Activated CD8-positive, alpha-beta memory T cell treated with anti-CD3 and anti-CD28 coated beads for 1 hour (primary cell): ENCODE measurements around the gene PFDN1.
"Not testable (repeated sequence)": the region's sequence is repeated elsewhere in the genome, so short reads cannot be mapped to it uniquely, and the experiment has no call there.

Source experiments
- DNase-seq, 2 donors: peaks; one replicate each; pipeline ENCODE4 v3.0.0-alpha.2; 2020; ENCODE audit warnings: low read depth in 1 of 2; ENCODE audit errors: extremely low read depth in 1 of 2

PFDN1 gene, protein sequence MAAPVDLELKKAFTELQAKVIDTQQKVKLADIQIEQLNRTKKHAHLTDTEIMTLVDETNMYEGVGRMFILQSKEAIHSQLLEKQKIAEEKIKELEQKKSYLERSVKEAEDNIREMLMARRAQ

DNA sequence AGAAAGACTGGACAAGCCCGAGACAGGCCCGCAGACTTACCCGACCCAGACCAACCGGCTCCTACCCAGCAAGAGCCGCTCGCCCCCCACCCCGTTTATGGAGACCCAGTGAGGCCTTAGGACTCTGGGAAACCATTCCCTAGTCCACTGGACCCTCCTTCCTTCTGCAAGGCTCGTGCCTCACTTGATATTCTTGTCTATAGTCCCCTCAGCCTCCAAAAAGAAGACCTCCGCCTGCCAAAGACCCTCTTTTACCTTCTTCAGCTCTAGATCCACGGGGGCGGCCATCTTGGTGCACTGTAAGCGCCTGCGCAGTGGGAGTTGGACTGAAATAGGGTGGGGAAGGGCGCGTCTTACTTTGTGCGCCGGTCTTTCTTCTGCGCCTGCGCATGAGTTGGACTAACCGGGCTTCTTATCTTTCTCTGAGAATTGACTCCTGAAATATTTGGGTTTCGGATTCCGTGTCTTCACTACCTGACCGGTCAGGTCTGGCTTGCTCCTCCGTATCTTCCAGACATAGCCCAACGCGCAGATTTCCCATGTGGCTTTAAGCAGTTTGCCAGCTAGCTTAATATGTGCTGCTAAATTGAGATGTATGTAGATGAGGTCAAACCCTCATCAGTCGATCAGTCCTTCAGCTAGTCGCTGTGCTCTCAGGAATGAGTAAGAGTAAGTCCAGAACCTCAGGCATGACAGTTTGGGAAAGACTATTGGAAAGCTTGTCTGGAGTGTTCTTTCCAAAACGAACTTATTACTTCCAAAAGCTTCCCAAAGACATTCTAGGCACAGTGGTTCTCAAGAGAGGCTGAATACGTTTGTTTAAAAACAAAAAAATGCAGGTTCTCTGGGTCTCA is at the start of gene PFDN1:
Gene PFDN1 (minus strand): TSS at position 316 of the 854 bp plus-strand sequence. CDS start 28 bp downstream, at position 288.
- DNase-seq: peak; percentile 81 to 88

DNA sequence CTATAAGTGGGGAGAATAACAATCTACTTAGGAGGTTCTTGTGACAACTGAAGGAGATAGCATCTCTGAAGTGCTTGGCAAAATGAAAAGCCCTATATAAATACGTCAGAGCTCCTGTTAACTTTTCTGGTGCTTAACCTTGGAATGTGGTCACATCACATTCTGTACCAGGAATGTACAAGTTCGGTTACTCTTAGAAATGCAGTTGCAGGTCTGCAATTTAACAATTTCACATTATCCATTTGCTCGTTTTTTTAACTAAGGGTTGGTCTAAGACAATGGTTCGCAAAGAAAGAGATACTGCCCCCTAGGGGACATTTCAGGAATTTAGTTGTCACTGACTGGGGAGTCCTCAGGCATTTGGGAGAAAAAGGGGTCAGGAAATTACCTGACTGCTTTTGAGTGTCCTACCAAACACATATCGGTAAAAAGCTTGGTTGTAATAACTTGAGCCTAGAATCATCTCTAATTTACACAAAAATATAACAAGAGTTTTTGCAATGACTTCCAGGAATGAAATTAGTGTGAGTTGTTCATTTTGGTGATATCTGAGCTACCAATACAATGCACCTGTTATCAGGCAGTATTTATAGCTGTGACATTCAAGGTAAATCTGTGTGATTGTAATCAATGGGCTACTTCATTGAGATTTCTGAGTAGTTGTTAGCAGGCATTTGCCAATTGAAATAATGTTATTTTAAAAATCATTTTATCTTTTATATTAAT is 48.9 kb upstream of the PFDN1 start:
- DNase-seq: peak in 1 of 2 donors; percentile 19

DNA sequence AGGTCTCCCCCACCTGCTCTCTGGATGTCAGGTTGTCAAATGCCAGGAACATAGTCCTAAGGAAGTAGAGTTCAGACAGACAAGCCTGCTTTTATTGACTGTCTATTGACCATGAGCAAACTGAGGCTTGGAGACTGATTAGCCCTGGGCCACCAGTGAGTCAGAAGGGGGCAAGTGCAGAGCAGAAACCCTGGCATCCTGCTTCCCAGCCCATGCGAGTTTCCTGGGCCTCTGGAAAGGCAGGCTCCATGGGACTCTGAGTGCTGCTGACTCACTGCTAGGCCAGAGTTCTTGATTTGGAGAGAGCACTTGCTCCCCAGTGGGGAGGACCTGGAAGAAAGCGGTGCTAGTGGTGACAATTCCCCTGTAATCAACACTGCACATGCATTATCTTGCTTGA is 46.3 kb upstream of the PFDN1 start:
- no peak for DNase-seq

DNA sequence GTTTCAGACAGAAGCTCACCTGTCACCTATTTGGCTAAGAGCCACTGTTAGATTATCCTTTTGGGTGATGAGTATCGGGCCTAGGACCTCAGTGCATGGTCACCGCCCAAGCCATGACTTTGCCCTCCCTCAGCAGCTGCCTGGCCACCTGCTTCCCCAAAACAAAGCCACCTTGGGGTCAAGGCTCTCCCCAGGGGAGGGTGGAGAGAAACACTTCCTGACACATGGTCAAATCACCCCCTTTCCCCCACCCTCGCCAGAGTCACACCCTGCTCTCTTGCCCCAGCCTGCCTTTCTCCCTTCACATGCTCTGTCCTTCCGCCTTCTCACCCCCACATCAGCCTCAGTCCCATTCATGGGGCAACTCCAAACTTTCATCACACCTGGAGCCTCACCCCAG is 45.2 kb upstream of the PFDN1 start:
- DNase-seq: no peak

DNA sequence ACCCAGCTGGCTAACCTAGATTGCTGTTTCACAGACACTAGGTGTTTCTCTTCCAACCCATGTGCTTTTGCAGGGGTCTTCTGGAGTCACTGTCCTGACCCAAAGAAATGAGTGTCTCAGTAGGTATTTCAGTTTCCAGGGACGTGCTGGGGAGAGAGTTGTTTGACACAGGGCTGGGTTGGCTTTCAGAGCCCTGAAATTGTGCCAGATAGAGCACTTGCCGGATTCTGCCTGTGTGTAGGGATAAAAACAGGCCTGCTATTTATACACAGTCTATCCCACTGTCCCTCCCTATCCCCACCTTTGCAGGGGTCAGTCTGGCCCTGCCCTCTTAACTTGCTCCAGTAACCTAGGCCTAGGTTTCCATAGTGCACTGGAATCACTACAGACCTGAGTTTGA is 44.5 kb upstream of the PFDN1 start:
- no peak for DNase-seq

DNA sequence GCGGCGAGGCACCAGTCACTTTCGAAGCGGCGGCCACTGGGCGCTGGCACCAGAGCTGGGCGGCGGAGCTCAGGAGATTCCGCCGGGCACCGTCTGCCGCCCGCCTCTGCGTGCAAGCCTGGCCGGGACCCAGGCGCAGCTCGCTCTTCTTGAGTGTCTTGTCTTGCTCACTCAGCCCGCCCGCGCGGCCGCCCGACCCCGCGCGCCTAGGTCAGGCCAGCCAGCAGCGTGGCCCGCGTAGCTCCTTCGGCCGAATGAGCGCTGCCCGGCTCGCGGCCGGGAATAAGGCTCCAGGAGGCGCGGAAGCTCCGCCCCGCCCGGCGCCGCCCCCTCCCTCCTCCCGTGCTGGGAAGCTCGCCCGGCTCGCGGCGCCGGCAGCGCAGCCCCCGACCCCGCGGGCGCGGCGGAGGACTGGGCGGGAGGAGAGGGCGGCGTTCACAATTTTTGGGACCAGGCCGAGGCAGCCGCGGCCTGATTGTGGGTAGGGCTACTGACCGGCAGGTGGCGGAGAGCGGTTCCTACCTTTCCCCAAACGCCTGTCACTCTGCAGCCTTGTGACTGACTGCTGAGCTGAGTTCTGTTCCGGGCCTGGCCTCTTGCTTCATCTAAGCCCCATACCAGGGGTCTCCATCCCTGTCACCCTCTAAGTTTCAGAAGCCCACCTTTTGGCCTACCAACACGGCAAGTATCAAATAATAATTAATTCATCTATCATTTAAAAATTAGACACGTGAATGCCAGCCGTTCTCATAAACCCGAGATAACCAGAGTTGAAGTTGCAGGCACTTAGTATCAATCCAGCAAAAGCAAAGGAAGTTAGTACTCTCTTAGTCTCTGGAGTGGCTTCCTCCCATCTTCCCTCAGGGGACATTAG is 43.7 kb upstream of the PFDN1 start, which contains the start of gene HBEGF:
Gene HBEGF (minus strand): TSS at position 256 of the 874 bp plus-strand sequence. CDS start 275 bp downstream, outside the sequence.
- peak; percentile 6 to 34 for DNase-seq

DNA sequence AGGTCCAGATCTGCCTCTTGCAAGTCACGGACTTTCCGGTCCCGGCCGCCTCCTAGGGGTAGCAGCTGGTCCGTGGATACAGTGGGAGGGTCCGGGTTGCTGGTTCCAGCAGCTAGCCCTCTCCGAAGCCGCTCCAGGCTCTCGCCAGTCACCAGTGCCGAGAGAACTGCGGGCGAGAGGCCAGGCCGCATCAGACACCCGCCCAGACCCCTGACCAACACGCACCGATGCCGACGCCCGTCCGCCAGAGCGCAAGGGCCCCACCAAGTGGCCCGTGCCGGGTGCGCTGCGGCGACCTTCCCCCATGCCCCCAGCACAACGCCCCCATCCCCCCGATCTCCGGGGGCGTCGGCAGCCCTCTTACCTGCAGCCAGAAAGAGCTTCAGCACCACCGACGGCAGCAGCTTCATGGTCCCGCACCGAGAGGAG is 43.0 kb upstream of the PFDN1 start:
- no peak for DNase-seq

DNA sequence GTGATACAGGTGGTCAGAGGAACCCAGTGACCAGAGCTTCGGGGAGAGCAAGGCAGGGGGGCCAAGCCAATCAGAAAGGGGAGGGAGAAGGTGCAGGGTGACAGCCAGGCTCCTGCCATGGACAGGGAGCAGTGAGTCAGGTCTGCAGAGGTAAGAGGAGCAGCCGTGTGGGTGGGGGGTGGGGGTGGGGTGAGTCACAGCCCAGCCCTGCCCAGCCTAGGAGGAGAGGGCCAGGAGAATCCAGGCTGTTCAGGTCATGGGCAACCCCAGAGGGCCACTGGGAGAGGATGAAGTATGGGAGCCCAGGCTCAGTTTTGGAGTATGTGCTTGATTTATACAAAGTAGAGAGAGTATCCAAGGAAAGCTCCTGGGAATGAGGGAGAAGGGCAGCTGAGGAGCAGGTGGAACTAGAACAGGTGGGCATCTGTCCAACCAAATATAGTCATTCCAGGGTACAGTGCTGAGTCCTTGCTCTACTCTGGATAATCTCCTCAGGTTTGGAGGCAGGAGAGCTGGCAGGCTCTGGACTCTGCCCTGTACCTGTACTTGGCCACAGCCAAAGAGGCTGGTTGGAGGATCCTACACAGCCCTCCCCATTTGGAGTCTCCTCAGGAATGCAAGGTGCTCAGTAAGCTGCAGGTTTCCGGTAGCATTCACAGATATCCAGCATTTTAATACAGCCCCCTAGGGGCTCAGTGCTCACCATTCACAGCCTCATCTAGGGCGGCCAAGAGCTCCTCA is 42.0 kb upstream of the PFDN1 start:
- no peak for DNase-seq

DNA sequence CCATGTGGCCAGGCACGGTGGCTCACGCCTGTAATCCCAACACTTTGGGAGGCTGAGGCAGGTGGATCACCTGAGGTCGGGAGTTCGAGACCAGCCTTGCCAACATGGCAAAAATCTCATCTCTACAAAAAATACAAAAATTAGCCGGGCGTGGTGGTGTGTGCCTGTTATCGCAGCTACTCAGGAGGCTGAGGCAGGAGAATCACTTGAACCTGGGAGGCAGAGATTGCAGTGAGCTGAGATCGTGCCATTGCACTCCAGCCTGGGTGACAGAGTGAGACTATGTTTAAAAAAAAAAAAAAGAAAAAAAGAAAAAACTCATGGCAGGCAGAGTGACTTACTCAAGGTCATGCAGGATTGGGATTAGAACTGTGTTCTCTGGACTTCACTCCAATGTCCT is 40.9 kb upstream of the PFDN1 start:
- not testable (repeated sequence) for DNase-seq

DNA sequence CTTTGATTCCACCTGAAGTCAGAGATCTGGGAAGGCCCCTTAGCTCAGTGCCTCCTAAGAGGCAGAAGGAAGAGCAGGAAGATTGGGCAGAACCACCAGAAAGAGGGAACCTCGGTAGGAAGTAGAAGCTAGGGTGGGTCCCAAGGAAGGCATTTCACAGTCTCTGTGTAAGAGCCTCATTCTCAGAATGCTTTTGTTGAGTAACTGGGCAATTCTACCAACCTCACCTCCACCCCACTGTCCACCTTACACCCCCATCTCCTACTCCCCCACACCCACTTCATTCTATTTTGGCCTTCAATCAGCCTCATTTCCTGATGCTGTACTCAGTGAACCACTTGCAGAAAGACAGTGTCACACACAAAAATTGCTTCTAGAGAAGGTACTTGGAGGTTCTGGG is 40.0 kb upstream of the PFDN1 start:
- DNase-seq: no peak

DNA sequence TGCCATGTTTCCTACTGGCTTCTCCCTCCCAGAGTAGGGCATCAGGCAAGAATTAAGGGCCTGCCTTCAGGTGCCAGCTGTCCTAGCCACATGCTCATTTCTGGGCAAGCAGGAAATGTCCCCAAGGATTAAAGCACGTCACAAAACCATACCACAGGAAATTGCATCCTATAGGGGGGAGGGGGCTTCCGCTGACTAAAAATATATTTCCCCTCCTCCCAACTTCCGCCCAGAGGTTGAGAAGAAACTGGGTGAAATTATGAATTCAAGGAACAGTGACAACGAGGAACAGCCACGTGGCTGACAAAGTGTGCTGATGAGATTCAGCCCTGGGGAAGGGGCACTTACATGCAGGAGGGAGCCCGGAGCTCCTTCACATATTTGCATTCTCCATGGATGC is 39.4 kb upstream of the PFDN1 start:
- no peak for DNase-seq

DNA sequence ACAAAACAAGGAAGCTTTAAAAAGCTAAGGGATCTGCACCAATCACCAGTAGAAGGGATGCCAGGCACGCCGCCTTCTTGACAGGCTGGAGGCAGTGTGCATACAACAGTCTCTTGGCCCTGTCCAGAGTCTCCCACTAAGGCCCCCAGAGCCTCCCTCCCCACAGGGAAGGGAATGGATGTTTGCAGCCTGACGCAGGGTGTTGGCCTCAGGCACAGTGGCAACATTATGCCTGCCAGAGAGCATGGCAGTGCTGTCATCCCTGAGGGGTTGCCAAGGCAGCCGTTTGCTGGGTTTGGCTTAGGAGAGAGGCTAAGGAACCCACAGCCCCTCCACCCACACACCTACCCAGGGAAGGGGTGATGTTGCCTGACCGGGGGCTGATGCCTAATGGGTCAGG is 38.7 kb upstream of the PFDN1 start:
- no peak for DNase-seq

DNA sequence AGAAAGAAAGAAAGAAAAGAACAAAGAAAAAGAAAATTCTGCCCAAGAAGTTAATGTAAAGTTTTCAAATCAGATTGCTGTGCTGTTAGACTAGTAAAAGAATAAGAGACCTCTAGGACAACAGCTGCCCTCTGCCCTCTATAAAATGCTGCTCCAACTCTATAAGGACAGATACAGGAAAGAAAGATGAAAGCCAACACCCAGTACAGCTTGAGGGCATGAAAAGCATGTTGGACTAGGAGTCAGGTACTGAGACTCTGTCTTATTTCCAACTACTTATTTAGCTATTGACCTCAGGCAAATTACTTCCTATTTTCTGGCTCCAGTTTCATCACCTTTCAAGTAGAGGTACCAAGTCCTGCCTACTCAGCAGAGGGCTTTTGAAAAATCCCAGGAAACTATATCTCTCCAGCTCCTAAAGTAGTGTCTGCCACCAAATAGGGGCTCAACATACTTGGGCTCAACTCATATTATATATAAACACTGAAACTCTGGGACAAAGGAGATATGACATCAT is 37.8 kb upstream of the PFDN1 start:
- DNase-seq: no peak

DNA sequence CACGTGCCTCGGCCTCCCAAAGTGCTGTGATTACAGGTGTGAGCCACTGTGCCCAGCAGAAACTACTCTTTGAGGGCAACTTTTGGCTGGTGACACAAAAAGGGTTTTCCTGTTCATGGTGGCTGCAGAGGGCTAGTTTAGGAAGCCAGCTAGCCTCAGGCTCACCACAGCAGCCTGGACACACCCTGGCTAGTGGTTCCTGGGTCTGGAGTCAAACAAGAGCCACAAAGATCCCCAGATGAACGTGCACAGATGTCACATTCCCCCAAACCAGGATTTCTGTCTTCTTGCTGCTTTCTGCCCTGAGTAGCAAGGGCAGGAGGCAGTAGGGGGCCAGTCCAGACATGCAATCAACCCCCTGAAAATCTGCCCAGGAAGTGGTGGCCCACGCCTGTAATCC is 36.7 kb upstream of the PFDN1 start:
- DNase-seq: no peak

DNA sequence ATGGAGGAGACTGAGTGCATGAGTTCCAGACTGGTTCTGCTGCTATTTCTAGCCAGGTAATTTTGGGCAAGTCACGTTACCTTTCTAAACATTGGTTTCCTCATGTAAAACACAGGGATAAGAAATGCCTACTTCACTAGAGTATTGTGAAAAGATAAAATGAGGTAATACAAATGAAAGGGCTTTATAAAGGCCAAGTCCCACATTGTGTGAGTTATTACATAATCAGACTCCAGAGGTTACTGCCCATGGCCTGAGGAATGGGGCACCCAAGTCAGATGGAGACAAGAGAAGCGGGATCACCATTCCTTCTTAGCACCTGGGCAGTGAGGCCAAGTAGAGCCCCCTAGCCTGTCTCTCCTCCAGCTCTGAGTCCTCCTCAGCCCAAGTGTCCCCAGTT is 36.0 kb upstream of the PFDN1 start:
- DNase-seq: no peak

DNA sequence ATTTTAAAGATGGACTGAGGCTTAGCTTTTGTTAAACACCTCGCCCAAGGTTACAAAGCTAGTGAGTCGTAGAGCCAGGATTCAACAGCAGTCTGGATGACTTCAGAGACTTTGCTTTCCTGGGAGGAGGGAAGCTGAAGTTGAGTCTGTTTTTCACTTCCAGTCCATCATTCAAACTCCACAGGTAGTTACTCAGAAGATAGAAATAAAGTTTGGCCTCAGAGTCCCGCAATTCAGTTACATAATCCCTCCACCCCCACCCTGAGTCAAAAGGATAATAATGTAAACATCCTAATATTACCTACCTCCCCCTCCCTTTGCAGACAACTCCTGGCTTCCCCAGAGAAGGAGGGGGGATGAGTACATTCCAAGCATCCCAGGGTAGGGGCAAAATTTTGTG is 35.4 kb upstream of the PFDN1 start:
- DNase-seq: no peak

DNA sequence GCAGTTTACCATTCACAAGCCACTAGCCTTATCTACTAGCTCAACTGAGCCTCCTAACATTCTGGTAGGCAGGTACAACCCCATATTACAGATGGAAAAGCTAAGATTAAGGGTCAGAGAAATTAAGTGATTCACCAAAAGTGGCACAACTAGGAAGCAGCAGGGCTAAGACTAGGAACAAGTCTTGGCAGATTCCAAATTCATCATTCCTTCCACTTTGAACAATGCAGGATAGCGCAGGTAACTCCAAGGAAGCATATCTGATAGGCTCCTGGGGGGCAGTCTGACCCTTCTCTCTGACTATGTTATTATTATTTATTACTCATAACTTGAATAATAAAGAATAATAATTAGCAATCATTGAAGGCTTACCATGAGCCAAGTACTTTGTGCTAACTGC is 35.0 kb upstream of the PFDN1 start:
- no peak for DNase-seq

DNA sequence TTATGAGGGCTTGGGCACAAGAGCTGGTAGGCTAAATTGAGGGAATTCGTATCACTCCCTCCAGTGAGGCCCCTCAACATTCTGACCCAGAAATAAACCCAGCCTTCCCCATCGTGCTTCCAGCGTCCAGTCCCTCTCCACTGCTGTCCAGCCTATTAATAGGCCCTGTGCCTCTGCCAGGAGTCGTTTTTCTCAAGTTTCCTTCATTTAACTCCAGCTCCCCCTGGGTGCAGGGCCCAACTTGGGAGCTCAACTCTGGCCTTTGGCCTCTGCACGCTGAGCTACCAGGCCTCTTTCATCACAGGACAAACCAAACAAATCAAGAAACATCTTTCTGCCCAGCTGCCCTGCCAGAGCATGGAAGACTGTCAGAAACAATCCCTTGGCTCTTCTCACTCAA is 33.5 kb upstream of the PFDN1 start:
- no peak for DNase-seq

DNA sequence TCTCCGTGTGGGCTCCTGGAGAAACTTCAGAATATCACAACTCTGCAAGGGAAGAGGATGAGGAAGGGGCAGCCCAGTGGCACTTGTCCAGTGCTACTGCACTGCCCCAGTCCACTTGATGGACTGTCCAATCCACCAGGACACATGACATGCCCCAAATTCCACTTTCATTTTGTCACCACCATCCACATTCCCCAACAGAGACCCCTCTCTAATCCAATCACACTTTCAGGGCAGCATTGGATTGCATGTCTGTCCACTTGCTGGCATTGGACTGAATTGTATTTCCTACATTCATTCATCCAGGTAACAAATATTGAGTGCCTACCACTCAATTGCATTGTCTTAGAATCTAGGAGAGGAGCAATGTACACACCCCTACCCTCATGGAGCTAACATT is 28.7 kb upstream of the PFDN1 start:
- no peak for DNase-seq
